ENCODE measurements around the gene TSLP. TPM values are rescaled to one million over a fixed set of nuclear protein-coding genes. Genes with fewer than 3 reads are reported as not detected.

The TSLP gene
- total RNA-seq, 1 donor from 2014 or later = not detected

DNA sequence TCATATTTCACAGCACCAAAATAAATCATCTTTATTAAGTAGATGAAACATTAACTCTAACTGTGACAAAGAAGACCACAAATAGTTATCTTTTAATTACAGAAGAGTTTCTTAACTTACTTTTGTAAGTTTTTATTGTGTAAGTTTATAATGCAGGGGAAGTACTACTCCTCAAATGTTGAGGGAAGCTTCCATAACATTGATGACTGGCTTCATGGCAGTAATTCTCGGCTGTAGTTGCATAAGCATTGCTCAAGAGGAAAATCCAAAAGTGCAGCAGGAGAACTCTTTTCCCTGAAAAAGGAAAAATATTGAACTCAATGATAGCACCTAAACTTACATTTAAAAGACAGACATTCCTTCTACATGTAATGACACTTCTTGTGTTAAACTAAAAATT lies 4.6 kb downstream of the TSLP start:
- H3K4me3 Mint-ChIP-seq (ENCODE audit: unreplicated experiment) = no peak overlapping the region
- no peak for DNase-seq
- TF ChIP-seq, protein P1, sequence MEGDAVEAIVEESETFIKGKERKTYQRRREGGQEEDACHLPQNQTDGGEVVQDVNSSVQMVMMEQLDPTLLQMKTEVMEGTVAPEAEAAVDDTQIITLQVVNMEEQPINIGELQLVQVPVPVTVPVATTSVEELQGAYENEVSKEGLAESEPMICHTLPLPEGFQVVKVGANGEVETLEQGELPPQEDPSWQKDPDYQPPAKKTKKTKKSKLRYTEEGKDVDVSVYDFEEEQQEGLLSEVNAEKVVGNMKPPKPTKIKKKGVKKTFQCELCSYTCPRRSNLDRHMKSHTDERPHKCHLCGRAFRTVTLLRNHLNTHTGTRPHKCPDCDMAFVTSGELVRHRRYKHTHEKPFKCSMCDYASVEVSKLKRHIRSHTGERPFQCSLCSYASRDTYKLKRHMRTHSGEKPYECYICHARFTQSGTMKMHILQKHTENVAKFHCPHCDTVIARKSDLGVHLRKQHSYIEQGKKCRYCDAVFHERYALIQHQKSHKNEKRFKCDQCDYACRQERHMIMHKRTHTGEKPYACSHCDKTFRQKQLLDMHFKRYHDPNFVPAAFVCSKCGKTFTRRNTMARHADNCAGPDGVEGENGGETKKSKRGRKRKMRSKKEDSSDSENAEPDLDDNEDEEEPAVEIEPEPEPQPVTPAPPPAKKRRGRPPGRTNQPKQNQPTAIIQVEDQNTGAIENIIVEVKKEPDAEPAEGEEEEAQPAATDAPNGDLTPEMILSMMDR (IDR thresholded peaks at IDR 0.05; ENCODE audit: partially characterized antibody, unreplicated experiment) = no peak
- H3K27me3 Mint-ChIP-seq (ENCODE audit: unreplicated experiment) = peaks cover 9% of the 10 kb centered on the region
- H3K9me3 Mint-ChIP-seq (ENCODE audit: unreplicated experiment) = peaks cover 4% of the 10 kb centered on the region
- no peaks in the 10 kb centered on the region for H3K4me1 Mint-ChIP-seq (ENCODE audit: low read depth, unreplicated experiment)
- H3K36me3 Mint-ChIP-seq (ENCODE audit: unreplicated experiment) = no peaks in the 10 kb centered on the region
- no peak overlapping the region for H3K27ac Mint-ChIP-seq (ENCODE audit: unreplicated experiment)

- H3K27me3 Mint-ChIP-seq (ENCODE audit: unreplicated experiment) = peaks cover 8% of the 10 kb centered on the region
- H3K27ac Mint-ChIP-seq (ENCODE audit: unreplicated experiment) = no peak overlapping the region
- no peak overlapping the region for H3K4me3 Mint-ChIP-seq (ENCODE audit: unreplicated experiment)
- H3K4me1 Mint-ChIP-seq (ENCODE audit: low read depth, unreplicated experiment) = no peaks in the 10 kb centered on the region
- DNase-seq = no peak
- TF ChIP-seq, protein P1 (IDR thresholded peaks at IDR 0.05; ENCODE audit: partially characterized antibody, unreplicated experiment) = no peak
- H3K9me3 Mint-ChIP-seq (ENCODE audit: unreplicated experiment) = peaks cover 4% of the 10 kb centered on the region
- no peaks in the 10 kb centered on the region for H3K36me3 Mint-ChIP-seq (ENCODE audit: unreplicated experiment)
Measured at GRCh38 chr5:111077678-111078077, 6.2 kb downstream of the TSLP start.

GRCh38 chr5:111079846-111080245 lies 8.3 kb downstream of the TSLP start:
- TF ChIP-seq, protein P1 (IDR thresholded peaks at IDR 0.05; ENCODE audit: partially characterized antibody, unreplicated experiment) = no peak
- Mint-ChIP-seq H3K36me3 (ENCODE audit: unreplicated experiment) (no peaks in the 10 kb centered on the region), H3K4me1 (ENCODE audit: low read depth, unreplicated experiment) (no peaks in the 10 kb centered on the region), H3K27ac (ENCODE audit: unreplicated experiment) (no peak overlapping the region), H3K27me3 (ENCODE audit: unreplicated experiment) (no peaks in the 10 kb centered on the region), H3K9me3 (ENCODE audit: unreplicated experiment) (peaks cover 4% of the 10 kb centered on the region), H3K4me3 (ENCODE audit: unreplicated experiment) (no peak overlapping the region)
- no peak for DNase-seq

- Mint-ChIP-seq H3K4me1 (ENCODE audit: low read depth, unreplicated experiment) (no peaks in the 10 kb centered on the region), H3K9me3 (ENCODE audit: unreplicated experiment) (no peaks in the 10 kb centered on the region), H3K27me3 (ENCODE audit: unreplicated experiment) (no peaks in the 10 kb centered on the region), H3K36me3 (ENCODE audit: unreplicated experiment) (no peaks in the 10 kb centered on the region), H3K27ac (ENCODE audit: unreplicated experiment) (no peak overlapping the region), H3K4me3 (ENCODE audit: unreplicated experiment) (no peak overlapping the region)
- TF ChIP-seq, protein P1 (IDR thresholded peaks at IDR 0.05; ENCODE audit: partially characterized antibody, unreplicated experiment) = no peak
- DNase-seq = no peak
Measured at GRCh38 chr5:111083323-111083722, 11.8 kb downstream of the TSLP start.

DNA sequence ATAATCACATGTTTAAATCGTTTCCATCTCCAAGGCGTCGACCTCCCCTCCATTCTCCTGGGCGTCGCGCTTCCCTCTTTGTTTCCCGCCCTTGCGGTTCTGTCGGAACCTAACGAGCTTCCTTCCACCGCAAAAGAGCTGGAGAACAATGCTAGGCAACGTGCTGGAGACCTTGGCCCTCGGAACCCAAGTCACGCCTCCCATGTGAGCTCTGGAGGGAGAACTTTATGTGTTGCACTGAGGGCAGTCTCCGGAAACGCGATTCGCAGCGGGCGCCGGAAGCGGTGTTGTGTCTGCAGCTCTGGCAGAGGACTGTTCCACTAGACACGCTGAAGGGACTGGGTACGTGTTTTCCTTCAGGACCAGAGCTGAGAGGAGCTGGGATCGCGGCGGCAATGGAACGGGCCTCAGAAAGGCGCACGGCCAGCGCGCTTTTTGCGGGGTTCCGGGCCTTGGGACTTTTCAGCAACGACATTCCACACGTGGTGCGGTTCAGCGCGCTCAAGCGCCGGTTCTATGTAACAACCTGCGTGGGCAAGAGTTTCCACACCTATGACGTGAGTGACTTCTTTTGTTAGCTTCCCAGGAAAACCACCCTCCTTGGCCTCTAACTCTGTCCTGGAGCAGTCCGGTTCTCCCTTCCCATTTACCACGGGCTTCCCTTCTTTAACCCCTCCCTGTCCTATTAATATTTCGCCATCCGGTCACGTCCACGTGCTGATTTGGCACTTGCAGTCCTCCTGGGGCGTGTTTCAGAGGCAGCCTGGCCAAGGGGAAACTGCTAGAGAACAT lies 20.7 kb downstream of the TSLP start, which contains the start of gene WDR36:
Gene WDR36 (plus strand): TSS at position 287 of the 792 bp plus-strand sequence. CDS start 109 bp downstream, at position 396.
- Mint-ChIP-seq H3K4me1 (ENCODE audit: low read depth, unreplicated experiment) (peaks cover 8% of the 10 kb centered on the region), H3K27ac (ENCODE audit: unreplicated experiment) (peak within 1 kb of the TSS; percentile 77), H3K4me3 (ENCODE audit: unreplicated experiment) (peak within 1 kb of the TSS; percentile 92), H3K9me3 (ENCODE audit: unreplicated experiment) (no peaks in the 10 kb centered on the region), H3K27me3 (ENCODE audit: unreplicated experiment) (no peaks in the 10 kb centered on the region), H3K36me3 (ENCODE audit: unreplicated experiment) (peaks cover 4% of the 10 kb centered on the region)
- TF ChIP-seq, protein P1 (IDR thresholded peaks at IDR 0.05; ENCODE audit: partially characterized antibody, unreplicated experiment) = no peak
- peak; percentile 91 for DNase-seq

All from glutamatergic neuron (in vitro differentiated cells).